MCF 10A (cell line): Measurements from ENCODE around the gene UBL7. TPM values are rescaled to one million over a fixed set of nuclear protein-coding genes. Genes with fewer than 3 reads are reported as not detected.

ENCODE experiments used
- BruUV-seq: library from RNA; stranded (reverse); fragments of 400-500 nt; replicated peaks from 2 replicates; lab custom pipeline; 2021; lab: Mats Ljungman, UMichigan
- CTCF ChIA-PET: fragments of 300-600 bp; sonication (Branson Sonifier 250); formaldehyde crosslinking; extraction: SDS; loops from one replicate; lab custom pipeline; 2021; ENCODE audit warnings: antibody characterized with exemption, inconsistent platforms; lab: Yijun Ruan, JAX
- POLR2A ChIA-PET: fragments of 300-600, 350-650 bp; sonication (Branson Sonifier 250); formaldehyde crosslinking; extraction: SDS; loops from one replicate; lab custom pipeline; 2020; ENCODE audit warnings: antibody characterized with exemption, inconsistent platforms; lab: Yijun Ruan, JAX
- DNase-seq: peaks from one replicate; pipeline ENCODE4 v3.0.0-alpha.2; 2018; ENCODE audit not compliant: unreplicated experiment
- H3K27ac Mint-ChIP-seq: one replicate; pipeline ENCODE4 v1.8.0; 2022; ENCODE audit warnings: mild to moderate bottlenecking, low read depth, mixed read lengths; ENCODE audit not compliant: unreplicated experiment
- H3K27me3 Mint-ChIP-seq: one replicate; pipeline ENCODE4 v1.8.0; 2022; ENCODE audit warnings: mixed read lengths; ENCODE audit not compliant: insufficient read depth, unreplicated experiment
- H3K36me3 Mint-ChIP-seq: one replicate; pipeline ENCODE4 v1.8.0; 2022; ENCODE audit warnings: mild to moderate bottlenecking, moderate library complexity, mixed read lengths; ENCODE audit not compliant: insufficient read depth, unreplicated experiment
- H3K4me1 Mint-ChIP-seq: one replicate; pipeline ENCODE4 v1.8.0; 2022; ENCODE audit warnings: mixed read lengths; ENCODE audit not compliant: insufficient read depth, unreplicated experiment
- H3K4me3 Mint-ChIP-seq: one replicate; pipeline ENCODE4 v1.8.0; 2022; ENCODE audit warnings: mild to moderate bottlenecking, moderate library complexity, mixed read lengths; ENCODE audit not compliant: unreplicated experiment
- H3K9me3 Mint-ChIP-seq: one replicate; pipeline ENCODE4 v1.8.0; 2022; ENCODE audit warnings: mixed read lengths; ENCODE audit not compliant: unreplicated experiment
- intact Hi-C: fragments of 100-400 bp; cut with micrococcal nuclease; formaldehyde crosslinking; loops from 2 replicates; pipeline ENCODE4 v1.14.1; 2022
- total RNA-seq: library from RNA; stranded (reverse); gene quantifications from 2 replicates; pipeline ENCODE4 v1.2.3, GENCODE V29; 2022
- TF ChIP-seq, protein P1 (sequence below): fragments of 200-600 bp; IDR thresholded peaks from one replicate; pipeline ENCODE4 v1.8.0; 2022; ENCODE audit warnings: antibody characterized with exemption, mild to moderate bottlenecking; ENCODE audit not compliant: unreplicated experiment

UBL7 gene
- total RNA-seq, 1 experiment from 2014 or later = 56.4 TPM

DNA sequence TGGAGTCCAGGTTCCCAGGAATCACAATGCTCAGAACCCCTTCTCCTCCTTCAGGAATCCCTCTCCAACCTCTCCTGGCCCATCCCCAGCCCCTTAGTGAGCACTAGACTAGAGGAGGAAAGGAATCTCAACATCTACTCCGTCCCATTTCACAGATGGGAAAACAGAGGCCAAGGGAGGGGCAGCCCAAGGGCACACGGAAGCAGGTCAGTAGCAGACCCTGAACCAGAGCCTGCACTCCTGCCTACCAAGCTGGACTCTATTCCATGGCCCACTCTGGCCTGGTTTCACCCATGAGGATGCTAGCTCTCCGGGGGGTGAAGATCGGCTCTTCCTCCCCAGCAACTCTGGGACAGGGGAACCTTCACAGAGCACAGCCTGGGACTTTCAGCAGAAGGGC is 41.5 kb downstream of the UBL7 start:
- TF ChIP-seq, protein P1, sequence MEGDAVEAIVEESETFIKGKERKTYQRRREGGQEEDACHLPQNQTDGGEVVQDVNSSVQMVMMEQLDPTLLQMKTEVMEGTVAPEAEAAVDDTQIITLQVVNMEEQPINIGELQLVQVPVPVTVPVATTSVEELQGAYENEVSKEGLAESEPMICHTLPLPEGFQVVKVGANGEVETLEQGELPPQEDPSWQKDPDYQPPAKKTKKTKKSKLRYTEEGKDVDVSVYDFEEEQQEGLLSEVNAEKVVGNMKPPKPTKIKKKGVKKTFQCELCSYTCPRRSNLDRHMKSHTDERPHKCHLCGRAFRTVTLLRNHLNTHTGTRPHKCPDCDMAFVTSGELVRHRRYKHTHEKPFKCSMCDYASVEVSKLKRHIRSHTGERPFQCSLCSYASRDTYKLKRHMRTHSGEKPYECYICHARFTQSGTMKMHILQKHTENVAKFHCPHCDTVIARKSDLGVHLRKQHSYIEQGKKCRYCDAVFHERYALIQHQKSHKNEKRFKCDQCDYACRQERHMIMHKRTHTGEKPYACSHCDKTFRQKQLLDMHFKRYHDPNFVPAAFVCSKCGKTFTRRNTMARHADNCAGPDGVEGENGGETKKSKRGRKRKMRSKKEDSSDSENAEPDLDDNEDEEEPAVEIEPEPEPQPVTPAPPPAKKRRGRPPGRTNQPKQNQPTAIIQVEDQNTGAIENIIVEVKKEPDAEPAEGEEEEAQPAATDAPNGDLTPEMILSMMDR = no peak
- Mint-ChIP-seq H3K27ac (no peak overlapping the region), H3K27me3 (no peaks in the 10 kb centered on the region), H3K4me1 (peaks cover 26% of the 10 kb centered on the region), H3K36me3 (peaks cover 5% of the 10 kb centered on the region), H3K4me3 (no peak overlapping the region), H3K9me3 (no peaks in the 10 kb centered on the region)
- no TSS peak for BruUV-seq
- intact Hi-C loops = no loop called here
- no peak for DNase-seq
- ChIA-PET POLR2A (interaction anchor here (0.6 kb wide), 1 partner anchor 352 kb away, joined by 3 read pairs; no protein-coding TSS in a partner anchor), CTCF (interaction anchor here (0.6 to 0.7 kb wide), 3 partner anchors 12 to 79 kb away, joined by 3 read pairs; no protein-coding TSS in a partner anchor)

- H3K36me3 Mint-ChIP-seq = peaks cover 5% of the 10 kb centered on the region
- peaks cover 25% of the 10 kb centered on the region for H3K4me1 Mint-ChIP-seq
- H3K27me3 Mint-ChIP-seq = no peaks in the 10 kb centered on the region
- ChIA-PET CTCF (interaction anchor here (0.6 to 1.2 kb wide), 3 partner anchors 9 to 39 kb away, joined by 3 read pairs; no protein-coding TSS in a partner anchor), POLR2A (no interaction called here)
- TF ChIP-seq, protein P1 = no peak
- no TSS peak for BruUV-seq
- DNase-seq = no peak
- H3K27ac Mint-ChIP-seq = no peak overlapping the region
- H3K4me3 Mint-ChIP-seq = no peak overlapping the region
- H3K9me3 Mint-ChIP-seq = no peaks in the 10 kb centered on the region
- intact Hi-C loops = no loop called here
These were observed 42.2 kb downstream of the UBL7 start for GRCh38 chr15:74418575-74419338.

- H3K27me3 Mint-ChIP-seq = no peaks in the 10 kb centered on the region
These were observed 43.3 kb downstream of the UBL7 start for GRCh38 chr15:74417670-74418069.

DNA sequence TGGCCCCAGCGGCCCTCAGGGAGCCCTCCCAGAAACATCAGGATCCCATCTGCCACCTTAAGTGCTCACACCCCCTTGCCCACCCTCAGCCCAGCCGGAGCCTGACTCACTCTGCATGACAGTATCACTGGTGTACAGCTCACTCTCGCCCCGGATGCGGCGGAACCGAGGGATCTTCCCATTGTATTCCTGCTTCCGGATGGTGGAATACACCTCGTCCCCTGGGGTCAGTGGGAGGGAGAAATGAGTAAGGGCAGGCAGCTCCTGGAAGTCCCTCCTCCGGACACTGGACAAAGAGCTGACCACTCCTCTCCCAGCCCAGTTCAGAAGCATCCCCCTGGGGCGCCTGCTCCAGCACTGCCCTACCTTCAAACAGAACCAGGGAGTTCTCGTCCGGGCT is 43.7 kb downstream of the UBL7 start:
- DNase-seq = no peak
- Mint-ChIP-seq H3K36me3 (no peaks in the 10 kb centered on the region), H3K27ac (no peak overlapping the region), H3K27me3 (no peaks in the 10 kb centered on the region), H3K9me3 (no peaks in the 10 kb centered on the region), H3K4me3 (no peak overlapping the region), H3K4me1 (peaks cover 12% of the 10 kb centered on the region)
- CTCF ChIA-PET = no interaction called here
- POLR2A ChIA-PET = no interaction called here
- BruUV-seq = no TSS peak
- intact Hi-C loops = no loop called here
- TF ChIP-seq, protein P1 = no peak

More at GRCh38 chr15:74417670-74418069, 43.3 kb downstream of the UBL7 start:
- peaks cover 14% of the 10 kb centered on the region for H3K4me1 Mint-ChIP-seq
- CTCF ChIA-PET = interaction anchor here (1.2 kb wide), 1 partner anchor 29 kb away, joined by 3 read pairs; no protein-coding TSS in a partner anchor
- no peak for DNase-seq
- no TSS peak for BruUV-seq
- H3K4me3 Mint-ChIP-seq = no peak overlapping the region
- POLR2A ChIA-PET = no interaction called here
- intact Hi-C loops = no loop called here
- TF ChIP-seq, protein P1 = no peak
- H3K27ac Mint-ChIP-seq = no peak overlapping the region
- H3K36me3 Mint-ChIP-seq = peaks cover 1% of the 10 kb centered on the region
- H3K9me3 Mint-ChIP-seq = no peaks in the 10 kb centered on the region
